GM12891 (cell line): ENCODE data around the gene NF1.

Experiments
- POLR2A ChIP-seq: IDR thresholded peaks from 2 replicates; pipeline ENCODE4 v1.6.1; 2011; ENCODE audit warnings: low read depth, low read length, control low read depth
- POLR2AphosphoS5 ChIP-seq: IDR thresholded peaks from 2 replicates; pipeline ENCODE4 v1.6.1; 2011; ENCODE audit warnings: low read depth, low read length, control low read depth
- POU2F2 ChIP-seq: IDR thresholded peaks from 2 replicates; pipeline ENCODE4 v1.6.1; 2011; ENCODE audit warnings: low read depth, mild to moderate bottlenecking, control low read depth, low read length, moderate library complexity
- SPI1 ChIP-seq: IDR thresholded peaks from 2 replicates; pipeline ENCODE4 v1.6.1; 2011; ENCODE audit warnings: low read depth, low read length, control low read depth
- TAF1 ChIP-seq: IDR thresholded peaks from 2 replicates; pipeline ENCODE4 v1.6.1; 2011; ENCODE audit warnings: low read depth, low read length, control low read depth

- TF ChIP-seq POLR2AphosphoS5, result no peak
- no peak for TF ChIP-seq POLR2A
- TF ChIP-seq TAF1, result no peak
- TF ChIP-seq SPI1, result no peak
- no peak for TF ChIP-seq POU2F2
Observed at GRCh38 chr17:31329221-31329620, 234.4 kb downstream of the NF1 start.
